WERI-Rb-1 (cell line): ENCODE results near the gene ACSF2.

Experiments
- DNase-seq: peaks from one replicate; pipeline ENCODE4 v3.0.0-alpha.2; 2020
- H3K27ac ChIP-seq: fragments of 250-450 bp; sonication (Bioruptor Pico); 2 replicates; pipeline ENCODE4 v1.5.1; 2020; ENCODE audit warnings: mild to moderate bottlenecking, moderate library complexity
- H3K27me3 ChIP-seq: fragments of 250-450 bp; sonication (Bioruptor Pico); 2 replicates; pipeline ENCODE4 v1.5.1; 2021; ENCODE audit warnings: mild to moderate bottlenecking, low read depth, moderate library complexity; ENCODE audit not compliant: insufficient read depth, severe bottlenecking
- H3K36me3 ChIP-seq: fragments of 250-450 bp; sonication (Bioruptor Pico); 2 replicates; pipeline ENCODE4 v1.5.1; 2020; ENCODE audit warnings: mild to moderate bottlenecking, moderate library complexity
- H3K4me3 ChIP-seq: 2 replicates; pipeline ENCODE4 v1.5.1; 2011; ENCODE audit warnings: low read depth, mild to moderate bottlenecking, control low read depth, low read length
- H3K9me3 ChIP-seq: fragments of 250-450 bp; sonication (Bioruptor Pico); 2 replicates; pipeline ENCODE4 v1.5.1; 2021; ENCODE audit warnings: mild to moderate bottlenecking, moderate library complexity; ENCODE audit not compliant: severe bottlenecking
- TF ChIP-seq, protein P1 (sequence below): IDR thresholded peaks from 2 replicates; pipeline ENCODE4 v1.5.1; 2011; ENCODE audit warnings: low read depth, mild to moderate bottlenecking, control low read depth, inconsistent platforms, low read length

The ACSF2 gene

DNA sequence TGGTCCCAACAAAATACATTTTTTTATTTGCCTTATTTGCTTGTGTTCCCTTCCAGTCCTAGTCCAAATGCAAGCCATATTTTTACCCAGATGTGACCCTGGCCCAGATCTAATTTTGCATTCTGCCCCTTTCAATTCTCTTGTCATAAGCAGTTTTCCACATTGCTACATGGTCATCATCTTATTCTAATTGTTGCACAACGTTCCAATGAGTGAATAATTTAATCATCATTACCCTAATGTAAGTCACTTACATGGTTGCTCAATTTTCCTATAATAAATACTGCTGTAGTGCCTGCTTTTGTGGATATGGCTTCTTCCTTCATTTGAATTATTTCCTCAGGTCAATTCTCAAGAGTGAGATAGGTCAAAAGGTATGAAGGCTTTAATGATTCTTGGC, 65.5 kb downstream of the ACSF2 start:
- Histone ChIP-seq H3K36me3 (no peaks in the 10 kb centered on the region), H3K4me3 (no peak overlapping the region), H3K27ac (no peak overlapping the region), H3K9me3 (no peaks in the 10 kb centered on the region), H3K27me3 (no peaks in the 10 kb centered on the region)
- DNase-seq: no peak
- TF ChIP-seq, protein P1, sequence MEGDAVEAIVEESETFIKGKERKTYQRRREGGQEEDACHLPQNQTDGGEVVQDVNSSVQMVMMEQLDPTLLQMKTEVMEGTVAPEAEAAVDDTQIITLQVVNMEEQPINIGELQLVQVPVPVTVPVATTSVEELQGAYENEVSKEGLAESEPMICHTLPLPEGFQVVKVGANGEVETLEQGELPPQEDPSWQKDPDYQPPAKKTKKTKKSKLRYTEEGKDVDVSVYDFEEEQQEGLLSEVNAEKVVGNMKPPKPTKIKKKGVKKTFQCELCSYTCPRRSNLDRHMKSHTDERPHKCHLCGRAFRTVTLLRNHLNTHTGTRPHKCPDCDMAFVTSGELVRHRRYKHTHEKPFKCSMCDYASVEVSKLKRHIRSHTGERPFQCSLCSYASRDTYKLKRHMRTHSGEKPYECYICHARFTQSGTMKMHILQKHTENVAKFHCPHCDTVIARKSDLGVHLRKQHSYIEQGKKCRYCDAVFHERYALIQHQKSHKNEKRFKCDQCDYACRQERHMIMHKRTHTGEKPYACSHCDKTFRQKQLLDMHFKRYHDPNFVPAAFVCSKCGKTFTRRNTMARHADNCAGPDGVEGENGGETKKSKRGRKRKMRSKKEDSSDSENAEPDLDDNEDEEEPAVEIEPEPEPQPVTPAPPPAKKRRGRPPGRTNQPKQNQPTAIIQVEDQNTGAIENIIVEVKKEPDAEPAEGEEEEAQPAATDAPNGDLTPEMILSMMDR: no peak

DNA sequence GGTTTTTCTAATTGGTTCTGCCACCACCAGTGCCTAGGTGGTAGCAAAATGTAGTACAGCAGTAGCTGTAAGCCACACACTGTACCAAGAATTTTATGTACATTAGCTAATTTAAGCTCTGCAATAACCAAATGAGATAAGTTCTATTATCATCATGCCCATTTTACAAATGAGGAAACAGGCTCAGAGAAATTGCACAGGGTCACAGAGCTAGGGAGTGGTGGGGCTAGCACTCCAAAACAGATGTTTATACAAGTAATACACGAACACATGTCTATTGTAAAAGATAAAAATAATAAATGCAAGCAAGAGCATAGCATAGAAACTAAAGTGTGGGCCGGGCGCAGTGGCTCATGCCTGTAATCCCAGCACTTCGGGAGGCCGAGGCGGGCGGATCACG, 66.2 kb downstream of the ACSF2 start:
- Histone ChIP-seq H3K9me3 (no peaks in the 10 kb centered on the region), H3K27ac (no peak overlapping the region), H3K36me3 (no peaks in the 10 kb centered on the region), H3K27me3 (no peaks in the 10 kb centered on the region), H3K4me3 (no peak overlapping the region)
- TF ChIP-seq, protein P1: no peak
- no peak for DNase-seq

DNA sequence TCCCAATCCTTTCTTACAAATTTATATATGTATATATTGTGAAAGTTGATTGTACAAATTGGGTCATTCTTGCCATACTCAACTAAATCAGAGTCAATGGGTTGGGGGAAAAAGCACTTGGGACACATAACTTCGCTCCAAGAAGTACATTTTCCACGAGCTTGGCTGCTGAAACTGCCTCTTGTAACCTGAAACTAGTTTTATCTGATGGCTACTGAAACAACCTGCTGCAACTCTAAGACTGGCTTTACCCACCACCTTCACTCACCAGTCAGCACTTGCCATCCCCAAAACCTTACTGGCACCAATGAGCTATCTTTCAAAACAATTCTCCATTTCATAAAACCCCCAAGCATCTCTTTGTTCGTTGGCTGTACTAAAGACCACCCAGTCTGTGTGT, 67.7 kb downstream of the ACSF2 start:
- no peak for DNase-seq
- TF ChIP-seq, protein P1: no peak
- no peak overlapping the region for H3K27ac ChIP-seq
- no peaks in the 10 kb centered on the region for H3K9me3 ChIP-seq
- H3K27me3 ChIP-seq: no peaks in the 10 kb centered on the region
- H3K4me3 ChIP-seq: no peak overlapping the region
- H3K36me3 ChIP-seq: no peaks in the 10 kb centered on the region

- H3K4me3 ChIP-seq: no peak overlapping the region
- no peak for DNase-seq
- H3K9me3 ChIP-seq: peaks cover 3% of the 10 kb centered on the region
- H3K27me3 ChIP-seq: no peaks in the 10 kb centered on the region
- no peaks in the 10 kb centered on the region for H3K36me3 ChIP-seq
- H3K27ac ChIP-seq: no peak overlapping the region
- TF ChIP-seq, protein P1: no peak
Observed at GRCh38 chr17:50495217-50495823, 69.3 kb downstream of the ACSF2 start.

DNA sequence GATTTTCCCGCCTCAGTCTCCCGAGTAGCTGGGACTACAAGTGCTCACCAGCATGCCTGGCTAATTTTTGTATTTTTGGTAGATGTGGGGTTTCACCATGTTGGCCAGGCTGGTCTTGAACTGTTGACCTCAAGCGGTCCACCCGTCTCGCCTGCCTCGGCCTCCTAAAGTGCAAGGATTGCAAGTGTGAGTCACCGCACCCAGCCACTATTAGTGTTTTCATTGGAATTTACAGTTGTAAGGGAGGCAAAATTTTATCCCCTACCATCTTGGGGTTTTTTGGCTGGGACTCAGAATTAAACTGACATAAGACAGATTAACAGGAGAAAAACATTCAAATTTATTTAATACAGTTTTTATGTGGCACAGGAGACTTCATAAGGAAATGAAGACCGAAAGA, 69.9 kb downstream of the ACSF2 start:
- H3K27ac ChIP-seq: no peak overlapping the region
- TF ChIP-seq, protein P1: no peak
- peaks cover 3% of the 10 kb centered on the region for H3K9me3 ChIP-seq
- DNase-seq: no peak
- H3K36me3 ChIP-seq: no peaks in the 10 kb centered on the region
- no peak overlapping the region for H3K4me3 ChIP-seq
- no peaks in the 10 kb centered on the region for H3K27me3 ChIP-seq
